Tibial artery (tissue), 4 donors: ENCODE data around the gene SPATA32.

Source experiments
- DNase-seq, 2 donors: peaks; one replicate each; pipeline ENCODE4 v3.0.0-alpha.2; 2019
- H3K27ac ChIP-seq, 2 donors: fragments of 200-600 bp; sonication (generic) in 1 of 2; 1 replicate in 1 of 2; 2 replicates in 1 of 2; pipeline ENCODE4 v1.5.1; 2018 to 2019; ENCODE audit warnings: mild to moderate bottlenecking in 1 of 2
- H3K27me3 ChIP-seq, 2 donors: fragments of 200-600 bp; sonication (generic) in 1 of 2; one replicate each; pipeline versions ENCODE4 v1.5.1 to v1.6.0; 2016 to 2019
- H3K36me3 ChIP-seq, 3 donors: fragments of 200-600 bp; sonication (generic) in 2 of 3; one replicate each; pipeline ENCODE4 v1.5.1; 2016 to 2019; ENCODE audit warnings: mild to moderate bottlenecking in 2 of 3
- H3K4me1 ChIP-seq, 4 donors: fragments of 200-600 bp; sonication (generic) in 2 of 4; 1 replicate in 3 of 4; 2 replicates in 1 of 4; pipeline ENCODE4 v1.5.1; 2016 to 2019
- H3K4me3 ChIP-seq, 2 donors: fragments of 200-600 bp; sonication (generic) in 1 of 2; 1 replicate in 1 of 2; 2 replicates in 1 of 2; pipeline ENCODE4 v1.5.1; 2018 to 2019; ENCODE audit warnings: mild to moderate bottlenecking in 2 of 2
- H3K9me3 ChIP-seq, 3 donors: fragments of 200-600 bp; sonication (generic) in 1 of 3; one replicate each; pipeline ENCODE4 v1.5.1; 2016 to 2019
- CTCF ChIP-seq, 2 experiments: fragments of 200-600 bp in 1 of 2; fragments of 450-650 bp in 1 of 2; IDR thresholded peaks; one replicate each; pipeline ENCODE4 v1.5.1; 2017 to 2019; ENCODE audit warnings: antibody characterized with exemption in 2 of 2, mild to moderate bottlenecking in 1 of 2, moderate library complexity in 1 of 2
- intact Hi-C: fragments of 100-400 bp; cut with DNase I; formaldehyde crosslinking; loops from one replicate; pipeline ENCODE4 v1.15.0; 2023; ENCODE audit warnings: low total_unique reads

SPATA32 gene, protein sequence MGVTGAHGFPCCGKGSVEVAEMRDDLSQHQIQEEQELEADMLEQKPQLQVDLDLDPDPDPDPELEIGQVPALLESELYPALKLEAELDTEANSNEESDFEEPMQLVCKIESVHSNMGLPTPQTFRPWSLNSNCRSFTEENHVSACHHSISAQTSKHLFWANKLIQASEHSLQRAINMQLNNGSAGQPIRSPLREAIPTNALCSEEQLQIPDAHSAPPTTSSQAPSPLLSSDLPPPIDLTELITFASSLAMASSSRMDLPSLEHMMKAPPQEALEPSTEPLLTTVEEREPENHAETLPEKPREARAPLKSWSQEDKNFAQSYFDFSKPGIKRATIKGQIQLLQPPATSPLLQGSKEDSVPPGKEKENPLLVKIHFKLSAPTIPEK

DNA sequence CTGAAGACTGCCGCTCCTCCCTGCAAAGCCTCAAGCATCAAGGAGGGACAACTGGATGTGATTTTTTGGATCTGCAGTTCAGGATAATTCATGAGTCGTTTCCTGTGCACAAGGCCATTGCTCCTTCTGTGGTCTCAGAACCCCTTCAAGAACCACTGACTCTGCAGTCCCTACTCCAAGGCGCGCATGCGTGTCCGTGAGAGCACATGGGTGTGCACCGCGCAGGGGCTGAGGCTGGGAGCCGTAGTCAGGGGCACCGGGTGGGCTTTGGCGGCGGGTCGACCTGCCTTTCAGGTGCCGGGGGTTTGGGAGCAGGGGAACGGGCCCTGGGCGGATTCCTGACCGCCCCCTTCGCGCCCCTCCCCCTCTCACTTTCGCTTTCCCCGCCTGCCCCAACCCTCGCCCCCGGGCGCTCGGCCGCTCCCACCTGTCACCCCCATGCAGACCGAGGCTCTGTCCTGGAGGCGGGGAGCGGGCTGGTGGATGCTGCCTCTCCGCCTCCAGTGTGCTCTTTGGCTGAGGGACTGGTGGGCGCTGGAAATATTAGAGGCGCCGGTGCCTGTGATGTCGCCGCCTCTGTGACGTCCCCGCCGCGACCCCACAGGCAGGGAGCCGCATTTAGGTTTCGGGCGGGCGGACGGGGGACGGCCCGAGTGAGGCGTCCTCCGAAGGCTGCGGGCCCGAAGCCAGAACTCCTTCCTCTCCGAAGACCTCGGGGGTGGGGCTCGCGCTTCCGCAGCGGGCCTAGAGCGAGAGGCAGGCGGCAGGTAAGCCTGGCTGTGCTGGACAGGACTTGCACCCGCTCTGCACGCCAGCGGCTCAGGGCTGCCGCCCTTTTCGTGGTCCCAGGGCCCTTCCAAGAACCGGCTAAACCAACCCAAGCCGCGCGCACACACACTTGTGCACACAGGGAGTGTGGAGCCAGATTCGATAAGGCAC is at the start of gene SPATA32:
SPATA32 (minus strand) TSS at position 518 of the 939 bp plus-strand sequence; CDS start at position 440, 78 bp downstream.
- Histone ChIP-seq H3K4me1 (peaks cover 0 to 15% (median 10%) of the 10 kb centered on the region in 4 donors), H3K36me3 (peaks cover 1 to 38% (median 27%) of the 10 kb centered on the region in 3 donors), H3K4me3 (peak within 1 kb of the TSS; percentile 67 to 79), H3K9me3 (no peaks in the 10 kb centered on the region), H3K27ac (peak within 1 kb of the TSS; percentile 41 to 48), H3K27me3 (peaks cover 0 to 4% of the 10 kb centered on the region in 2 donors)
- intact Hi-C loops = no loop called here
- peak; percentile 60 to 74 for DNase-seq
- TF ChIP-seq CTCF (IDR thresholded peaks at IDR 0.05) = no peak

- no peaks in the 10 kb centered on the region for H3K9me3 ChIP-seq
- H3K27ac ChIP-seq = peak overlapping the region; percentile 82 to 83
- DNase-seq = no peak
- TF ChIP-seq CTCF (IDR thresholded peaks at IDR 0.05) = no peak
- no peak overlapping the region for H3K4me3 ChIP-seq
- H3K27me3 ChIP-seq = no peaks in the 10 kb centered on the region
- intact Hi-C loops = no loop called here
- no peaks in the 10 kb centered on the region for H3K36me3 ChIP-seq
- peaks cover 0 to 87% (median 69%) of the 10 kb centered on the region in 4 donors for H3K4me1 ChIP-seq
Measured at GRCh38 chr17:45311401-45311759, 49.5 kb upstream of the SPATA32 start.

DNA sequence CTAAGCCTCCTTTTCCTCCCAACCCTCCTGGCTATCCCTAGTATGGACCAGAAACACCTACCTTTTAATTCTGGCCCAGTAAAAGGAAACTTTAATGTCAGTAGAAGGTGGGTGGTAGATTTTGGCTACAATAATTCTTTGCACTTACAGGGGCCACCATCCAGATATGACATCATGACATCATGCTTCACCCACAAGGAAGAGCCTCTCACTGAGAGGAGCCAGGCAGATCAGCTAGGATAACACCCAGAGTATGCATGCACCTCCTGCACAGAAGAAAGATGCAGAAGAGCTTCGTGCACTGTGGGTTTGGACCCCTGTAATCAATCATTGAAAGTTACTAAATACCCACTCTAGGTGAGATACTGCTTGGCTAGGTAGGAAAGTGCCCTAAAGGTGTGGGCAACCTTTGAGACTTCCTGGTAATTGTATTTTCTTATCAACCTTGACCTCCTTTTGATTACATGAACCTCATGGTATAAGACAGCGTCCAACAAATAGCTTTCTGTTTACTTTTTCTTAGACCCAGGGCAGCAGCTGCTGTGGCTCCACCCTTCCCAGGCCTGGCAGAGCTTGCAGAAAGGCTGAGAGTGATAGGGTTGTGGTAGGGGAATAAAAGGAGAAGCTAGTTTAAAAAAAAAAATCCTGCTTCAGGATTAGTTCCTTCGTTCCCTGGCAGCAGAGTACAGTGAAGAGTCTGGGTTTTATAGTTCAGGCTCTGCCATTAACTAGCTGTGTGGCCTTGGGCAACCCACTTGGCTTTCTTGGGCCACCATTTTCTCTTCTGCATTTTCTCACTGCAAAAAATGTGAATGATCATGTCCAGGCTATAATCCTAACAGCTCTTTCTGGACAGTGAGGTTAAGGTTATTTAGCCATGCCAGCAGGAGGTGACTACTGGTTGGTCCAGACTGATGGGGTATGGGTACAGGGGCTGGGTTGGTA is 48.8 kb upstream of the SPATA32 start:
- Histone ChIP-seq H3K4me3 (no peak overlapping the region), H3K27me3 (no peaks in the 10 kb centered on the region), H3K4me1 (peaks cover 0 to 86% (median 64%) of the 10 kb centered on the region in 4 donors), H3K9me3 (no peaks in the 10 kb centered on the region), H3K27ac (peak overlapping the region; percentile 82 to 83), H3K36me3 (no peaks in the 10 kb centered on the region)
- TF ChIP-seq CTCF (IDR thresholded peaks at IDR 0.05) = no peak
- intact Hi-C loops = no loop called here
- DNase-seq = no peak

GRCh38 chr17:45309400-45309799 is 47.5 kb upstream of the SPATA32 start:
- Histone ChIP-seq H3K4me3 (no peak overlapping the region), H3K27ac (no peak overlapping the region), H3K4me1 (peaks cover 0 to 74% (median 54%) of the 10 kb centered on the region in 4 donors), H3K36me3 (no peaks in the 10 kb centered on the region), H3K27me3 (no peaks in the 10 kb centered on the region), H3K9me3 (no peaks in the 10 kb centered on the region)
- no peak for TF ChIP-seq CTCF (IDR thresholded peaks at IDR 0.05)
- no peak for DNase-seq
- intact Hi-C loops = no loop called here

GRCh38 chr17:45308840-45309239 is 46.9 kb upstream of the SPATA32 start:
- no peak for TF ChIP-seq CTCF (IDR thresholded peaks at IDR 0.05)
- Histone ChIP-seq H3K27ac (no peak overlapping the region), H3K9me3 (no peaks in the 10 kb centered on the region), H3K27me3 (no peaks in the 10 kb centered on the region), H3K4me1 (peaks cover 0 to 69% (median 50%) of the 10 kb centered on the region in 4 donors), H3K4me3 (no peak overlapping the region), H3K36me3 (no peaks in the 10 kb centered on the region)
- DNase-seq = no peak
- intact Hi-C loops = no loop called here
